Globus pallidus (tissue), 1 donor: Measurements from ENCODE around the gene UGT2B7.

ENCODE experiments used
- DNase-seq: peaks from one replicate; pipeline ENCODE4 v3.0.0-alpha.2; 2015; ENCODE audit warnings: low spot score

The UGT2B7 gene

DNA sequence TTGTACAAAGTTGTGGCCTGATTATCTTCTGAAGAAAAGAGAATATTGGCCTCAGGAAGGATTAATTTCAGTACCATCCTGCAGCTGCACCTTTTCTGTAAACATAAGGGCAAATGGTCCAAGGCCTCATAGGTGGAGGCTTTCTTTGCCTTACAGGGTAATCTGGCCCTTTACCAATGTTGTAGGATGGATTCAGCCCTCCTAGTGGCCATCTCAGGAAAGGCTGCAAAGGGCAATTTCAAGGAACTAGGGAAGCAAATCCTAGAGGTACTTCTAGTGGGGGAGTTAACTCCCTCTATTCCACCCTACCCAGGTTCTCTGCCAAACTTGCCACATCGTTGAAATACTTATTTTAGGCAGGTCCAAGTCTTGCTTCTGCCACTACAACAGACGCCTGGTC, 60.6 kb downstream of the UGT2B7 start:
- no peak for DNase-seq
